H9 (cell line): ENCODE data around the gene FAM227A. TPM values are rescaled to one million over a fixed set of nuclear protein-coding genes. Genes with fewer than 3 reads are reported as not detected.
A peak's percentile ranks its signal among the peaks of the same experiment; 100 is the strongest.
"Not testable (repeated sequence)": the region's sequence is repeated elsewhere in the genome, so short reads cannot be mapped to it uniquely, and the experiment has no call there.

Experiments used
- DNase-seq: peaks from one replicate; pipeline ENCODE4 v3.0.0-alpha.2; 2017
- H2AFZ ChIP-seq: one replicate; pipeline ENCODE4 v1.6.1; 2013; ENCODE audit warnings: mild to moderate bottlenecking, low read length, control low read depth, moderate library complexity
- H2AK5ac ChIP-seq: 2 replicates; pipeline ENCODE4 v1.6.1; 2013; ENCODE audit warnings: low read length, control low read depth, mixed read lengths; ENCODE audit not compliant: insufficient read length
- H2BK120ac ChIP-seq: one replicate; pipeline ENCODE4 v1.6.1; 2013; ENCODE audit warnings: low read depth, mild to moderate bottlenecking, low read length, control low read depth, inconsistent platforms; ENCODE audit not compliant: poor library complexity, severe bottlenecking
- H2BK12ac ChIP-seq: 2 replicates; pipeline ENCODE4 v1.6.1; 2013; ENCODE audit warnings: low read length, control low read depth, mixed read lengths, low read depth; ENCODE audit not compliant: insufficient read length
- H2BK15ac ChIP-seq: 2 replicates; pipeline ENCODE4 v1.6.1; 2013; ENCODE audit warnings: low read depth, low read length, control low read depth
- H2BK20ac ChIP-seq: one replicate; pipeline ENCODE4 v1.6.1; 2013; ENCODE audit warnings: low read depth, mild to moderate bottlenecking, low read length, control low read depth, inconsistent platforms; ENCODE audit not compliant: poor library complexity, severe bottlenecking
- H2BK5ac ChIP-seq: 2 replicates; pipeline ENCODE4 v1.6.1; 2013; ENCODE audit warnings: low read length, control low read depth, mixed read lengths; ENCODE audit not compliant: insufficient read length
- H3K14ac ChIP-seq: 2 replicates; pipeline ENCODE4 v1.6.1; 2013; ENCODE audit warnings: low read length, control low read depth; ENCODE audit not compliant: insufficient read depth
- H3K18ac ChIP-seq: 2 replicates; pipeline ENCODE4 v1.6.1; 2013; ENCODE audit warnings: low read depth, mild to moderate bottlenecking, mixed read lengths, low read length, control low read depth; ENCODE audit not compliant: insufficient read length
- H3K23ac ChIP-seq: 2 replicates; pipeline ENCODE4 v1.6.1; 2013; ENCODE audit warnings: low read length, control low read depth, mixed read lengths, low read depth; ENCODE audit not compliant: insufficient read length
- H3K23me2 ChIP-seq: 2 replicates; pipeline ENCODE4 v1.6.1; 2013; ENCODE audit warnings: low read depth, mild to moderate bottlenecking, mixed read lengths, low read length, control low read depth; ENCODE audit not compliant: insufficient read length, poor library complexity, severe bottlenecking
- H3K27ac ChIP-seq: 2 replicates; pipeline ENCODE4 v1.5.1; 2013; ENCODE audit warnings: low read length, control low read depth, mixed read lengths, low read depth; ENCODE audit not compliant: insufficient read length
- H3K27me3 ChIP-seq: 2 replicates; pipeline ENCODE4 v1.6.1; 2013; ENCODE audit warnings: low read length, control low read depth, inconsistent platforms; ENCODE audit not compliant: insufficient read depth
- H3K4ac ChIP-seq: 2 replicates; pipeline ENCODE4 v1.6.1; 2013; ENCODE audit warnings: low read depth, mild to moderate bottlenecking, control low read depth, inconsistent platforms, low read length, moderate library complexity
- H3K4me1 ChIP-seq: 2 replicates; pipeline ENCODE4 v1.6.1; 2013; ENCODE audit warnings: low read length, control low read depth, inconsistent platforms; ENCODE audit not compliant: insufficient read depth
- H3K4me2 ChIP-seq: 2 replicates; pipeline ENCODE4 v1.6.1; 2013; ENCODE audit warnings: low read length, control low read depth, mixed read lengths; ENCODE audit not compliant: insufficient read length, insufficient read depth
- H3K56ac ChIP-seq: 2 replicates; pipeline ENCODE4 v1.6.1; 2013; ENCODE audit warnings: low read depth, mild to moderate bottlenecking, mixed read lengths, low read length, control low read depth; ENCODE audit not compliant: insufficient read length
- H3K79me1 ChIP-seq: 2 replicates; pipeline ENCODE4 v1.6.1; 2013; ENCODE audit warnings: low read depth, mild to moderate bottlenecking, moderate library complexity, low read length, control low read depth, inconsistent platforms; ENCODE audit not compliant: insufficient read depth, poor library complexity, severe bottlenecking
- H3K79me2 ChIP-seq: 2 replicates; pipeline ENCODE4 v1.6.1; 2013; ENCODE audit warnings: low read length, control low read depth, inconsistent platforms; ENCODE audit not compliant: insufficient read depth
- H3K9ac ChIP-seq: 2 replicates; pipeline ENCODE4 v1.6.1; 2013; ENCODE audit warnings: low read length, control low read depth, mixed read lengths; ENCODE audit not compliant: insufficient read length; ENCODE audit errors: extremely low read depth
- H3K9me3 ChIP-seq: one replicate; pipeline ENCODE4 v1.6.1; 2013; ENCODE audit warnings: low read depth, low read length, inconsistent platforms; ENCODE audit not compliant: control insufficient read depth
- H3T11ph ChIP-seq: one replicate; pipeline ENCODE4 v1.6.1; 2013; ENCODE audit warnings: mild to moderate bottlenecking, low read length, control low read depth, inconsistent platforms
- H4K20me1 ChIP-seq: one replicate; pipeline ENCODE4 v1.6.1; 2013; ENCODE audit not compliant: control insufficient read depth, insufficient read length, insufficient read depth
- H4K5ac ChIP-seq: 2 replicates; pipeline ENCODE4 v1.6.1; 2013; ENCODE audit warnings: low read depth, mild to moderate bottlenecking, mixed read lengths, low read length, control low read depth; ENCODE audit not compliant: insufficient read length
- H4K8ac ChIP-seq: replicated peaks from 2 replicates; pipeline ENCODE4 v1.6.1; 2013; ENCODE audit warnings: low read length, control low read depth, mixed read lengths, low read depth; ENCODE audit not compliant: insufficient read length
- H4K91ac ChIP-seq: 2 replicates; pipeline ENCODE4 v1.6.1; 2013; ENCODE audit warnings: low read depth, mild to moderate bottlenecking, moderate library complexity, mixed read lengths, low read length, control low read depth; ENCODE audit not compliant: insufficient read length
- H3K27ac Mint-ChIP-seq, 3 experiments: 2 replicates in 2 of 3; 3 replicates in 1 of 3; pipeline ENCODE4 v1.8.0; 2020 to 2021; ENCODE audit warnings: mixed read lengths in 3 of 3, mild to moderate bottlenecking in 1 of 3, moderate library complexity in 1 of 3
- H3K27me3 Mint-ChIP-seq: 2 replicates; pipeline ENCODE4 v1.8.0; 2021; ENCODE audit warnings: low read depth, mild to moderate bottlenecking, moderate library complexity, mixed read lengths
- H3K36me3 Mint-ChIP-seq, 3 experiments: 2 replicates in 2 of 3; 3 replicates in 1 of 3; pipeline ENCODE4 v1.8.0; 2020 to 2021; ENCODE audit warnings: low read depth in 3 of 3, mixed read lengths in 3 of 3; ENCODE audit not compliant: insufficient read depth in 1 of 3
- H3K4me1 Mint-ChIP-seq, 2 experiments: 2 replicates each; pipeline ENCODE4 v1.8.0; 2020; ENCODE audit warnings: mixed read lengths in 2 of 2
- H3K4me3 Mint-ChIP-seq, 2 experiments: 2 replicates in 1 of 2; 3 replicates in 1 of 2; pipeline ENCODE4 v1.8.0; 2020 to 2021; ENCODE audit warnings: mild to moderate bottlenecking in 2 of 2, mixed read lengths in 2 of 2, moderate library complexity in 1 of 2
- H3K9me3 Mint-ChIP-seq, 2 experiments: 2 replicates in 1 of 2; 3 replicates in 1 of 2; pipeline ENCODE4 v1.8.0; 2020; ENCODE audit warnings: mild to moderate bottlenecking in 2 of 2, mixed read lengths in 2 of 2, moderate library complexity in 1 of 2
- WGBS: extraction: QIAGEN DNeasy Blood & Tissue Kit; methylation state at CpG from one replicate; pipeline ENCODE4 v1.1.7; 2013; ENCODE audit warnings: missing lambda C conversion rate, low lambda C conversion rate, mixed read lengths; ENCODE audit not compliant: insufficient read length; ENCODE audit errors: extremely low coverage; 5-methylcytosine and 5-hydroxymethylcytosine counted together
- total RNA-seq: library from RNA; stranded (reverse); gene quantifications from 2 replicates; pipeline ENCODE4 v1.2.1, GENCODE V29; 2021
- TF ChIP-seq, protein P1 (sequence below): fragments of 200-600 bp; sonication (generic); conservative IDR thresholded peaks from 3 replicates; pipeline ENCODE4 v1.8.0; 2021; ENCODE audit warnings: antibody characterized with exemption, mild to moderate bottlenecking

FAM227A gene
- total RNA-seq, 1 experiment from 2014 or later: 3.6 TPM

DNA sequence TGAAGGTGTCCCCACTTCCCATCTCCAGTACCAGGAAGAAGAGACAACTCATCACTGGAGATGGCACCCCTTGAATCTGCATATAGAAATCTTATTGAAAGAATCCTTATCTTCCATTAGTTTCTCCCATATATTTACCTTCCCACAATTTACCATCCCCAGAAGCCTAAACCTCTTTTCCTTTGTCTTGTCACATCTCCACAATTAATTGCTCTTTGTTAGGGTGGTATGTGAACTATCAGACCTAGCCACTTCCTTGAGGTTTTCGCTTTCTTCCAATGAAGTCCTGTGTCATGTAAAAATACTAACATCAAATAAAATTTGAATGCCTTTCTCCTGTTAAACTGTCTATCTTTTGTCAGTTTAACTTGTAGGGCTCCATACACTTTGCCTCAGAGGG is 37.9 kb downstream of the FAM227A start:
- Histone ChIP-seq H3K23ac (no peak overlapping the region), H3K56ac (no peak overlapping the region), H3K9me3 (peaks cover 8% of the 10 kb centered on the region), H3K4ac (no peak overlapping the region), H3K23me2 (no peaks in the 10 kb centered on the region), H2BK12ac (no peak overlapping the region), H3K4me2 (no peak overlapping the region), H4K20me1 (no peaks in the 10 kb centered on the region), H4K5ac (no peak overlapping the region), H3K9ac (no peak overlapping the region), H3K27ac (no peak overlapping the region), H3T11ph (no peak overlapping the region), H2BK20ac (no peak overlapping the region), H3K27me3 (no peaks in the 10 kb centered on the region; the same call in 1 of the 2 replicates), H3K18ac (no peak overlapping the region), H2AK5ac (no peak overlapping the region), H3K79me1 (no peaks in the 10 kb centered on the region), H2BK120ac (no peak overlapping the region), H2BK15ac (no peak overlapping the region), H3K4me1 (0 out of 2 replicates have a peak, but pooled peaks cover 2% of the 10 kb centered on the region), H3K79me2 (no peaks in the 10 kb centered on the region), H4K91ac (no peak overlapping the region), H3K14ac (no peak overlapping the region), H2AFZ (no peak overlapping the region), H2BK5ac (no peak overlapping the region), H4K8ac (no peak overlapping the region)
- peaks cover 31 to 55% (median 47%) of the 10 kb centered on the region in 3 experiments; a peak in 6 of 7 replicates for H3K36me3 Mint-ChIP-seq
- H3K27me3 Mint-ChIP-seq: peaks cover 2% of the 10 kb centered on the region; the same call in 1 of the 2 replicates
- H3K4me1 Mint-ChIP-seq: peaks cover 8 to 14% of the 10 kb centered on the region in 2 experiments
- H3K27ac Mint-ChIP-seq: no peak overlapping the region
- TF ChIP-seq, protein P1, sequence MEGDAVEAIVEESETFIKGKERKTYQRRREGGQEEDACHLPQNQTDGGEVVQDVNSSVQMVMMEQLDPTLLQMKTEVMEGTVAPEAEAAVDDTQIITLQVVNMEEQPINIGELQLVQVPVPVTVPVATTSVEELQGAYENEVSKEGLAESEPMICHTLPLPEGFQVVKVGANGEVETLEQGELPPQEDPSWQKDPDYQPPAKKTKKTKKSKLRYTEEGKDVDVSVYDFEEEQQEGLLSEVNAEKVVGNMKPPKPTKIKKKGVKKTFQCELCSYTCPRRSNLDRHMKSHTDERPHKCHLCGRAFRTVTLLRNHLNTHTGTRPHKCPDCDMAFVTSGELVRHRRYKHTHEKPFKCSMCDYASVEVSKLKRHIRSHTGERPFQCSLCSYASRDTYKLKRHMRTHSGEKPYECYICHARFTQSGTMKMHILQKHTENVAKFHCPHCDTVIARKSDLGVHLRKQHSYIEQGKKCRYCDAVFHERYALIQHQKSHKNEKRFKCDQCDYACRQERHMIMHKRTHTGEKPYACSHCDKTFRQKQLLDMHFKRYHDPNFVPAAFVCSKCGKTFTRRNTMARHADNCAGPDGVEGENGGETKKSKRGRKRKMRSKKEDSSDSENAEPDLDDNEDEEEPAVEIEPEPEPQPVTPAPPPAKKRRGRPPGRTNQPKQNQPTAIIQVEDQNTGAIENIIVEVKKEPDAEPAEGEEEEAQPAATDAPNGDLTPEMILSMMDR: no peak
- no peak for DNase-seq
- H3K4me3 Mint-ChIP-seq: no peak overlapping the region
- peaks cover 6 to 10% of the 10 kb centered on the region in 2 experiments; a peak in 4 of 5 replicates for H3K9me3 Mint-ChIP-seq
- no CpG with 5 or more reads among the region's 1 CpG for WGBS

DNA sequence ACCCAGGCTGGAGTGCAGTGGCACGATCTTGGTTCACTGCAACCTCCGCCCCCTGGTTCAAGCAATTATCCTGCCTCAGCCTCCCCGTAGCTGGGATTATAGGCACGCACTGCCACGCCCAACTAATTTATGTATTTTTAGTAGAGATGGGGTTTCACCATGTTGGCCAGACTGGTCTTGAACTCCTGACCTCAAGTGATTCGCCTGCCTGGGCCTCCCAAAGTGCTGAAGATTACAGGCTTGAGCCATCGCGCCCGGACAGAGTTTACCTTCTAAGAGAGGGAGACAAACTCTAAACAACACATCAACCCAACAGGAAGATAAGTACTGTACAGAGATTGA is 41.2 kb downstream of the FAM227A start:
- not testable (repeated sequence) for H2AK5ac ChIP-seq, H3K18ac ChIP-seq, H2BK5ac ChIP-seq, H3K4ac ChIP-seq, H3K79me2 ChIP-seq, H3K4me3 Mint-ChIP-seq, H3K79me1 ChIP-seq, H2AFZ ChIP-seq, H3K27me3 Mint-ChIP-seq, H3K27ac ChIP-seq, H3T11ph ChIP-seq, H2BK120ac ChIP-seq, H3K56ac ChIP-seq, H3K9ac ChIP-seq, H3K9me3 ChIP-seq, H3K23ac ChIP-seq, H3K4me2 ChIP-seq, H4K91ac ChIP-seq, H2BK20ac ChIP-seq, DNase-seq, H4K20me1 ChIP-seq, H2BK12ac ChIP-seq, H3K27me3 ChIP-seq, H4K8ac ChIP-seq, H2BK15ac ChIP-seq, H3K14ac ChIP-seq, H4K5ac ChIP-seq, H3K23me2 ChIP-seq, H3K4me1 ChIP-seq
- Mint-ChIP-seq H3K9me3 (peaks cover 6 to 10% of the 10 kb centered on the region in 2 experiments; a peak in 4 of 5 replicates), H3K4me1 (peaks cover 8 to 14% of the 10 kb centered on the region in 2 experiments), H3K27ac (peak overlapping the region in 1 of 3 experiments; percentile 21; a peak in 2 of 7 replicates), H3K36me3 (peaks cover 31 to 53% (median 42%) of the 10 kb centered on the region in 3 experiments; a peak in 6 of 7 replicates)
- WGBS: no CpG with 5 or more reads among the region's 9 CpGs
